Rectal smooth muscle tissue (tissue), 1 donor: ENCODE results near the gene SRPRB.

Experiments
- H3K27ac ChIP-seq: one replicate; pipeline ENCODE4 v1.7.0; 2013; ENCODE audit warnings: low read depth, low read length, inconsistent platforms
- H3K27me3 ChIP-seq: one replicate; pipeline ENCODE4 v1.7.0; 2013; ENCODE audit warnings: low read length; ENCODE audit not compliant: control insufficient read depth, insufficient read depth
- H3K36me3 ChIP-seq: one replicate; pipeline ENCODE4 v1.7.0; 2013; ENCODE audit warnings: low read length; ENCODE audit not compliant: control insufficient read depth, insufficient read depth
- H3K4me1 ChIP-seq: one replicate; pipeline ENCODE4 v1.7.0; 2013; ENCODE audit warnings: low read length; ENCODE audit not compliant: control insufficient read depth, insufficient read depth
- H3K4me3 ChIP-seq: one replicate; pipeline ENCODE4 v1.7.0; 2013; ENCODE audit warnings: low read length
- H3K9ac ChIP-seq: one replicate; pipeline ENCODE4 v1.7.0; 2013; ENCODE audit warnings: low read length

The SRPRB gene, protein sequence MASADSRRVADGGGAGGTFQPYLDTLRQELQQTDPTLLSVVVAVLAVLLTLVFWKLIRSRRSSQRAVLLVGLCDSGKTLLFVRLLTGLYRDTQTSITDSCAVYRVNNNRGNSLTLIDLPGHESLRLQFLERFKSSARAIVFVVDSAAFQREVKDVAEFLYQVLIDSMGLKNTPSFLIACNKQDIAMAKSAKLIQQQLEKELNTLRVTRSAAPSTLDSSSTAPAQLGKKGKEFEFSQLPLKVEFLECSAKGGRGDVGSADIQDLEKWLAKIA

DNA sequence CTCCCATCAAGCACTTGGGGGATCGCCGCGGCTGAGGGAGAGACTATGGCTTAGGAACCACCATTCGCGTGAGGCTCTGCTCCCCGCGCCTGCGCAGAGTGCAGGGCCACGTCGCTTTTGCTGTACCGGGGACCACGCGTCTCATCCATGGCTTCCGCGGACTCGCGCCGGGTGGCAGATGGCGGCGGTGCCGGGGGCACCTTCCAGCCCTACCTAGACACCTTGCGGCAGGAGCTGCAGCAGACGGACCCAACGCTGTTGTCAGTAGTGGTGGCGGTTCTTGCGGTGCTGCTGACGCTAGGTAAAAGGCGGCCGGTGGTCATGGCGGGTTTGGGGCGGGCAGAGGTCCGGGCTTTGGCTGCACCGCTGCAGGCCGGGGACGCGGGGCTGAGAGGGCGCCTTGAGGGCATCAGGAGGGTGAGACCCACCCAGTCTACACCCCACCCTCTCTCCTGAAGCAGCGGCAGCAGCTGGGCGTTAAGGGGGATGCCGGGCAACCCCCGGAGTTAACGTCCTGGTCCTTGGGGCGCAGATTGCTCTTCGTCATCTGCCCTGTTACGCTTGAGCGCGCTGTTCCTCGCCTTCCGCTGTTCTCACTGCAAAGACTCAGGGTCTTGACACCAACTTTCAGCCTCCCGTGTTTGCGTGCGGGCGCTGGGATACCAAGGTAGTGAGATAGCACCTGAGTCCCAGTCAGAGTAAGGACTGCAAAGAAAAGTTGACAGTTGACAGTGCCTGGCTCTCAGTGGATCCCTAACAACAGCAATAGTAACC lies at the start of gene SRPRB:
TSS of gene SRPRB (plus strand) at position 114 of the 774 bp plus-strand sequence. CDS start at position 148, 34 bp downstream.
- H3K27ac ChIP-seq = peak within 1 kb of the TSS; percentile 46
- H3K9ac ChIP-seq = no peak within 1 kb of the TSS
- H3K27me3 ChIP-seq = no peaks in the 10 kb centered on the region
- peak within 1 kb of the TSS; percentile 79 for H3K4me3 ChIP-seq
- H3K4me1 ChIP-seq = no peaks in the 10 kb centered on the region
- H3K36me3 ChIP-seq = peaks cover 2% of the 10 kb centered on the region

DNA sequence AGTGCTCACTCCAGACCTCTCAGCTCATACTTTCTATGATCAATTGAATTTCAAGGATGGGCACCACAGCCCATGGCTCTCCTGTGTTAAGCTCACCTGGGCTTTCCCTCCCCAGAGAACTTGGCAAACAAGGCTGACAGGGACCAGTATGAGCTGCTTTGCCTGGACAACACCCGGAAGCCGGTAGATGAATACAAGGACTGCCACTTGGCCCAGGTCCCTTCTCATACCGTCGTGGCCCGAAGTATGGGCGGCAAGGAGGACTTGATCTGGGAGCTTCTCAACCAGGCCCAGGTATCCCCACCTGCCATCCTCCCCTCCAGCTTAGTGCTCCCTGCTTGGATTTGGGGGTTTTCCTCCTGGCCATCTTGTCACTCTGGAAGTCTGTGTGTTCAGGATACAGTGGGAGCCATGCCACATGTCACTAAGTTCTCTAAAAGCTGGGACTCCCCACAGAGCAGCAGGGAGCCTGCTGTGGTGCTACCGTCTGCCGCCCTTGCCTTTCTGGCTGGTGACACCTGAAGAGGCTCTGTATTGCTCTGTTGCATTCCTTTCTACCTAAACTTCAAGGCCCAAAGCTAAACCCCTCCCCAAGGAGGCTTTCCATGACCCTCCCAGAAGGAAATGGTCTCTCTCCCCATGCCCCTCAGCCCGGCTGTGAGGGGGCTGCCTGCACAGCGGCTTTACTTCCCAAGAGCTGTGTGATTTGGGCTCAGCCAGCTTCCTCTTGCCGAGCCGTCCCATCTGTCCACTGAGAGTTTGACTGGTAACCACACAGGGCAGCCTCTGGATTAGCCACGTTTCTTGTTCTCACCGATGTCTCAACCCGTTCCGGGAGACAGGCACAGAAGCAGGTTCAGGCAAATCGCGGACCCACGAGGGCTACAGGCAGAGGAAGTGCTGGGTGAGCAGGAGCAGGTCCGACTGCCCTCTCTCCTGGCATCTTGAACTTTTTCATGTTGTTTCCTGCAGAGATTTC lies 48.6 kb upstream of the SRPRB start:
- Histone ChIP-seq H3K27ac (no peak overlapping the region), H3K9ac (no peak overlapping the region)

DNA sequence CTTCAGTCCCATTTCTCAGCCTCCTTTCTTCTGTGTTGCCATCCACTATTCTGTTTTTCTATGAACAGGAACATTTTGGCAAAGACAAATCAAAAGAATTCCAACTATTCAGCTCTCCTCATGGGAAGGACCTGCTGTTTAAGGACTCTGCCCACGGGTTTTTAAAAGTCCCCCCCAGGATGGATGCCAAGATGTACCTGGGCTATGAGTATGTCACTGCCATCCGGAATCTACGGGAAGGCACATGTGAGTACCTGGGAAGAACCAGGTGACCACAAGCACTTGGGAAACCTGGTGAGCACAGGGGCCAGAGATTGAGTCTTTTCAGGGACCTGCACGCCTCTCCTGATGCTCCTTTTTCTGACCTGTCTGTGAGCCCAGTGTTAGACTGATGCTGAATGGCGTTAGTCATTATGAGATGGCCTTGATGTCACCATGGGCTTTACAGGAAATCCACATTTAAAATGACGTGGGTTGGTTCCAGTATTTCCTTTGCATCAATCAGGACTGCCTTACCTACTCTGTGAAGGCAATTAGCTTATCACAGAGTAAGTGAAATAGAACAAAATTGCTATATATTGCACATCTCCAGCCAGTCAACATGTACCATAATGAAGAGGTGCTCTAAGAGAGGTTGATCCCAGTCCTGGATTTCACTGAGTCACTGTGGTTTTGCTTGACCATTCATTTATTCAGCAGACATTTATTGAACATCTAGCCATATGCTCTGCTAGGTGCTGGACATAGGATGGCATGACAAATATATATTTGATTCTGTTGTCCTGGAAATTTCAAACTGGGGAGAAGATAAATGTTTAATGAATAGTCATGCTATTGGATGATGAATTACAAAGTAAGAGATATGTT lies 47.7 kb upstream of the SRPRB start:
- no peak overlapping the region for H3K9ac ChIP-seq
- H3K4me3 ChIP-seq = no peak overlapping the region
- H3K27ac ChIP-seq = no peak overlapping the region
- no peaks in the 10 kb centered on the region for H3K4me1 ChIP-seq
- no peaks in the 10 kb centered on the region for H3K27me3 ChIP-seq
- no peaks in the 10 kb centered on the region for H3K36me3 ChIP-seq

More for the DNA sequence above, 48.6 kb upstream of the SRPRB start:
- Histone ChIP-seq H3K27me3 (no peaks in the 10 kb centered on the region), H3K4me3 (no peak overlapping the region), H3K4me1 (no peaks in the 10 kb centered on the region), H3K36me3 (no peaks in the 10 kb centered on the region)

DNA sequence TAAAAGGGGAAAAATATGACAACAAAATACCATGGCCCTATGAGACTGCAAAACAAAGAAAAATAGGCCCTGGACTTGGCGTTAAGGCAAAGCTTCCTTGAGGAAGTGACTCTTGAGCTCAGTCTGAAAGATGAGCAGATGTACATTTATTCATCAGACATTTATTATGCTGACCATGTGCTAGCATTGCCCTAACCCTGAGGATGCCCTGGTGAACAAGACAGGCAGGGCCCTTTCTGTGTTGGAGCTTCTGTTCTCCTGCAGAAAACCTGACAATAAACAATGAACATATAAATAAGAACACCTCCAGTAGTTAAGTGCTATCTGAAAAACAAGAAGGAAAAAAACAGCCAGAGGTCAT lies 47.1 kb upstream of the SRPRB start:
- no peaks in the 10 kb centered on the region for H3K27me3 ChIP-seq
- H3K4me1 ChIP-seq = no peaks in the 10 kb centered on the region
- no peaks in the 10 kb centered on the region for H3K36me3 ChIP-seq

DNA sequence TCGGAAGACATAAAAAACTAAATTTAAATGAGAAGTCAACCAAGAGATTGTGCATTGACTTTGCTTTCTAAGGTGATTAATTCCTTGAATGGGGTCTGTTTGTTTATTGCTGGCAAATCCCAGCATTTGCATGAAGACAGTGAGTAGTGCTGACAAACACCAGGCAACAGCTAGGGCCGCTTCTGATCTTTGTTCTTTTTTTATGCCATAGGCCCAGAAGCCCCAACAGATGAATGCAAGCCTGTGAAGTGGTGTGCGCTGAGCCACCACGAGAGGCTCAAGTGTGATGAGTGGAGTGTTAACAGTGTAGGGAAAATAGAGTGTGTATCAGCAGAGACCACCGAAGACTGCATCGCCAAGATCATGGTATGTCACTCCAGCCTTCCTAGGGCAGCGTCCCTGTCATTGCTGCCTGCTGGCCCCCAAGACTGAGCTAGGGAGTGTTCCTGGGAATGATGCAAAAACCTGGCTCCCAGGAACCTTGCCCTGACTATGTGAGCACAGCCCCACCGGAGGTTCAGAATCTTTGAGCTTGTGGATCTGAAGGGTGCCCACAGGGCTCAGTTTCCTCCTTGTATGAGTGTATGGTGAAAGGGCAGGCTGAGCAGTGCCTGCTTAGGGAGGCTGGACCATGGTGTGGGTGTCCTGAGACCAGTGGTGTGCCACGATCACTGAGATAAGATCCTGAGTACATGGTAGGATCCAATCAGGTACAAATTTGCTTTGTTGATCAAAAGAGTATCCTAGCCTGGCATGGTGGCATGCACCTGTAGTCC lies 46.5 kb upstream of the SRPRB start:
- H3K4me1 ChIP-seq = no peaks in the 10 kb centered on the region
- H3K4me3 ChIP-seq = no peak overlapping the region
- H3K27ac ChIP-seq = no peak overlapping the region

More for the DNA sequence above, 47.1 kb upstream of the SRPRB start:
- no peak overlapping the region for H3K27ac ChIP-seq
- H3K9ac ChIP-seq = no peak overlapping the region
- no peak overlapping the region for H3K4me3 ChIP-seq

DNA sequence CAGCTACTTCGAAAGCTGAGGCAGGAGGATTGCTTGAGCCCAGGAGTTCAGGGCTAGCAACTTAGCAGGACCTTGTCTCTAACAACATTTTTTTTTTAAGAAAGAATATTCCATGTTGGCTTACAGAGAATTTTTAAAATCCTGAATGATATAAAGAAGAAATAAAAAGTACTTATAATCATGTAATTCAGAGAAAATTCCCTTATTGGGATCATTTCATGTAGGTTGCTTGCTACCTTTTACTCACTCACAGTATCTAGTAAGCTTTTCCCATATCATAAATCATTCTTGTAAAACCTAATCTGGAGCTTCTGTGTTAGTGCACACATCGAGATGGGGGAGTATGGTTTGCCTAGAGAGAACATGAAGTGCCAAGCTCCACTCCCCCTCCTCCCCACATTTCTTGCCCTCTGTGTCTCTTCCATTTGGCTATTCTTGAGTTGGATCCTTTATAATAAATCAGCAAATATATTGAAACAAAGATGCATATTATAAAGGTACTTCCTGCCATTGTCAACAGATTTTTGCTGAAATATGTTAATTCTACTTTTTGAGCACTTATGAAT lies 45.8 kb upstream of the SRPRB start:
- Histone ChIP-seq H3K36me3 (no peaks in the 10 kb centered on the region), H3K4me3 (no peak overlapping the region)

More for the DNA sequence above, 46.5 kb upstream of the SRPRB start:
- no peak overlapping the region for H3K9ac ChIP-seq
- H3K27me3 ChIP-seq = no peaks in the 10 kb centered on the region
- H3K36me3 ChIP-seq = no peaks in the 10 kb centered on the region

DNA sequence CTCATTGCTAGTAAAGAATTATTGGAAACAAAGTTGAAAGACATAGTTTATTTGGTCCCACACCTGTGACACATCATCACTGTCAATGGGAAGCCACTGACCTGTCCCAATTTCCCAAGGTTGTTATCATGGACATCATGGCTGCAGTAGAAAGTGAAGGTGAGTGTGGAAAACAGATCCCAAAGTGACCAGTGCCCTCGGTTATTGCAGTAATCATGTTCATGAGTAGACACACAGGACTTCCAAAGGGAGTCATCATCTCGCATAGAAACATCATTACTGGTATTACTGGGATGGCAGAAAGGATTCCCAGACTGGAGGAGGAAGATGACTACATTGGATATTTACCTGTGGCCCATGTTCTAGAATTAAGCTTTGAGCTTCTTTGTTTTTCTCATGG lies 44.7 kb upstream of the SRPRB start:
- no peak overlapping the region for H3K9ac ChIP-seq
- H3K4me1 ChIP-seq = no peaks in the 10 kb centered on the region
- H3K4me3 ChIP-seq = no peak overlapping the region
- H3K27me3 ChIP-seq = no peaks in the 10 kb centered on the region
- no peak overlapping the region for H3K27ac ChIP-seq
- H3K36me3 ChIP-seq = no peaks in the 10 kb centered on the region

More for the DNA sequence above, 45.8 kb upstream of the SRPRB start:
- no peaks in the 10 kb centered on the region for H3K27me3 ChIP-seq
- no peak overlapping the region for H3K9ac ChIP-seq
- H3K27ac ChIP-seq = no peak overlapping the region
- H3K4me1 ChIP-seq = no peaks in the 10 kb centered on the region

DNA sequence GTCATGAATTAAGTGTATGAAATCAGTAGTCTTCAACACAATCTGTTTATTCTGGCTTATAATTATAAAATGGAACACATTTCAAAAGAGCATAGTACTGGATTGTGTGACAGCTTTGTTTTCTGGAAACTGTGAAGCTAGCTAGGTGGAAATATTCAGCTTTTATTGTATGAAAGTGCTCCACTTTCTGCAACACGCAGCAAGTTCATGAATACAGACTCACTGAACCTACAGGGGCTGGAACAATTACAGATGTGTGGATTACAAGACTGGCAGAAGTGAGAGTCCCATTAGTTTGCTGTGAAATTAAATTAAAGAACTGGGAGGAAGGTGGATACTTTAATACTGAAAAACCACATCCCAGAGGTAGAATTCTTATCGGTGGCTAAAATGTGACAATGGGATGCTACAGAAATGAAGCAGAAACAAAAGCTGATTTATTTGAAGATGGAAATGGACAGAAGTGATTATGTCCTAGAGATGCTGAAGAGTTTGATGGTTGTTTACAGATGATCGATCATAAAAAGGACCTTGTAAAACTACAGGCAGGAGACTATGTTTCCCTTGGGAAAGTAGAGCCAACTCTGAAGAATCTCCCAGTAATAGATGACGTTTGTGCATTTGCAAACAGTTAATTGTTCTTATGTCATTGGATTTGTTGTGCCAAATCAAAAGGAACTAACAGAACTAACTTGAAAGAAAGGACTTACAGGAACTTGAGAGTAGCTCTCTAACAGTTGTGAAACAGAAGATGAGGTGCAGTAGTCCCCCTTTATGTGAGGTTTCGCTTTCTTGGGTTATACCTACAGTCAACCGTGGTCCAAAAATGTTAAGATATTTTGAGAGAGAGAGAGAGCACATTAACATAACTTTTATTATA lies 43.8 kb upstream of the SRPRB start:
- Histone ChIP-seq H3K27me3 (no peaks in the 10 kb centered on the region), H3K27ac (no peak overlapping the region), H3K4me1 (no peaks in the 10 kb centered on the region), H3K9ac (no peak overlapping the region), H3K4me3 (no peak overlapping the region), H3K36me3 (no peaks in the 10 kb centered on the region)

DNA sequence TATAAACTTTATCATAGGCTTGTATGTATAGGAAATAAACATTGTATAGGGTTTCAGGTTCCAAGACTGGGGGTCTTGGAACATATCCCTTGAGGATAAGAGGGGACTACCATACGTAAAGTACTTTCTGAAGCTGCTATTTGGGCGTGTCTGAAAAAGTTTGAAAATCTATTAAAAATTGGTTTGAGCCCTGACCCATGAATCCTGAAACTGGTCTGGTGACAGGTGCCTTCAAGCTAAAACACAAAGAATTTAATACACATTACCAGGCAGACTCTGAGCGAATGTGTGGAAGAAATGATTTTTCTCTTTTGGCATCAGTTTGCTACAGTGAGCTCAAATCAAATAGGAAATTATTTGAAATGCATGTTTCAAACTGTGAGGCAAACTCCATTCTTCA lies 43.1 kb upstream of the SRPRB start:
- H3K27ac ChIP-seq = no peak overlapping the region
- no peak overlapping the region for H3K9ac ChIP-seq
- no peaks in the 10 kb centered on the region for H3K27me3 ChIP-seq
- no peaks in the 10 kb centered on the region for H3K4me1 ChIP-seq
- H3K4me3 ChIP-seq = no peak overlapping the region
- H3K36me3 ChIP-seq = no peaks in the 10 kb centered on the region
